Bronchus fibroblast of lung (primary cell): Measurements from ENCODE around the gene EBF4. TPM values are rescaled to one million over a fixed set of nuclear protein-coding genes. Genes with fewer than 3 reads are reported as not detected.

Experiments used
- total RNA-seq: library from RNA; depleted of rRNA; stranded (reverse); fragments of >200 nt; gene quantifications from 2 replicates; pipeline ENCODE4 v1.2.3, GENCODE V29; 2015

EBF4 gene
- 0.34 and 0.45 TPM in 2 replicates for total RNA-seq

GRCh38 chr20:2692036-2692885 is at the start of gene EBF4:
Gene EBF4 (plus strand): TSS chr20:2692780. CDS start chr20:2693646, 866 bp downstream.

GRCh38 chr20:2651772-2652723 is 40.5 kb upstream of the EBF4 start, which contains the start of gene NOP56:
Gene NOP56 (plus strand): TSS chr20:2652632. CDS start chr20:2652661, 29 bp downstream.

GRCh38 chr20:2663887-2664719 is 28.5 kb upstream of the EBF4 start, which contains the start of gene IDH3B:
Gene IDH3B (minus strand): TSS chr20:2664216. CDS start chr20:2664188, 28 bp downstream.

GRCh38 chr20:2800521-2801285 is 108.1 kb downstream of the EBF4 start, which contains the start of gene CPXM1:
Gene CPXM1 (minus strand): TSS chr20:2800627. CDS start chr20:2800572, 55 bp downstream.

Other genes starting within 250 kb of the EBF4 start
- gene SNRPB, start 222.0 kb upstream of the EBF4 start, total RNA-seq: 647 and 670 TPM in 2 replicates
- 5.0 and 5.2 TPM in 2 replicates for gene ZNF343, start 183.9 kb upstream of the EBF4 start, total RNA-seq
- gene TMC2, start 156.2 kb upstream of the EBF4 start, total RNA-seq: not detected in 2 replicates
- gene NOP56, start 40.1 kb upstream of the EBF4 start, total RNA-seq: 145 TPM in 2 replicates
- 102 and 126 TPM in 2 replicates for gene IDH3B, start 28.6 kb upstream of the EBF4 start, total RNA-seq
- 4.5 and 5.6 TPM in 2 replicates for gene CPXM1, start 107.8 kb downstream of the EBF4 start, total RNA-seq
- not detected in 2 replicates for gene C20orf141, start 122.2 kb downstream of the EBF4 start, total RNA-seq
- not detected in 2 replicates for gene TMEM239, start 123.6 kb downstream of the EBF4 start, total RNA-seq
- 13.8 and 21.7 TPM in 2 replicates for gene PCED1A, start 147.9 kb downstream of the EBF4 start, total RNA-seq
- 35.3 and 38.5 TPM in 2 replicates for gene VPS16, start 148.0 kb downstream of the EBF4 start, total RNA-seq
- gene PTPRA, start 180.7 kb downstream of the EBF4 start, total RNA-seq: 31.1 and 31.3 TPM in 2 replicates